B cell (primary cell): Measurements from ENCODE around the gene GRAP.
"Not testable (repeated sequence)": the region's sequence is repeated elsewhere in the genome, so short reads cannot be mapped to it uniquely, and the experiment has no call there.

Experiments used
- EZH2 ChIP-seq: IDR thresholded peaks from 2 replicates; pipeline ENCODE4 v1.6.1; 2012; ENCODE audit warnings: borderline replicate concordance, low read depth, mild to moderate bottlenecking, moderate library complexity, low read length; ENCODE audit not compliant: insufficient read depth, poor library complexity, severe bottlenecking
- TF ChIP-seq, protein P1 (sequence below): fragments of 200-600 bp; IDR thresholded peaks from one replicate; pipeline ENCODE4 v1.8.0; 2022; ENCODE audit warnings: antibody characterized with exemption, mild to moderate bottlenecking

DNA sequence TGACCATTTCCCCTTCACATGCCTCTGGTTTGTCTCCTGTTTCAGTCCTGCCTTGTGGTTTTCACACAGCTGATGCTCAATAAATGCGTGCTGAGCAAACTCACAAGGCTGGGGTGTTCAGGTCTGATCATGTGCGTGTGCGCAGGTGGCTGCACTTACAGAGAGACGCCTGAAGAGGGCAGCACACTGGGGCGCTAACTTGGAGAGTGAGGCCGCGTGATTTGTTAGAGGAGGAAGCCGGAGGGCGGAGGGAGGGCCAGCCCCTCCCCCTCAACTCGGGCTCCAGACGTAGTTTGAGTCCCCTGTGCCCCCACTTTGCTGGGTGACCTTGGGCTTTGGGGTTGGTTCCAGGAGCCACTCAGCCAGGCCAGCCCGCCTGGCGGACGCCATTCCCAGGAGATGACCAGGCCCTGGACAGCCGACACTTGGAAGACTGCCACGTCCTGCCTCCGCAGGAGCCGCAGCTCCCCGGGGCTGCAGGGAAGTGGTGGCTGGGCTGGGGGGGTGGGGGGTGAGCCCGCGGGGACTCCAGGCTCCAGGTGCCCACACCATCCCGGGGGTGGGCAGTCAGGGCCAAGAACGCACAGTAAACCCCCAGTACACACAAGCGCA lies 14.3 kb downstream of the GRAP start:
- TF ChIP-seq, protein P1, sequence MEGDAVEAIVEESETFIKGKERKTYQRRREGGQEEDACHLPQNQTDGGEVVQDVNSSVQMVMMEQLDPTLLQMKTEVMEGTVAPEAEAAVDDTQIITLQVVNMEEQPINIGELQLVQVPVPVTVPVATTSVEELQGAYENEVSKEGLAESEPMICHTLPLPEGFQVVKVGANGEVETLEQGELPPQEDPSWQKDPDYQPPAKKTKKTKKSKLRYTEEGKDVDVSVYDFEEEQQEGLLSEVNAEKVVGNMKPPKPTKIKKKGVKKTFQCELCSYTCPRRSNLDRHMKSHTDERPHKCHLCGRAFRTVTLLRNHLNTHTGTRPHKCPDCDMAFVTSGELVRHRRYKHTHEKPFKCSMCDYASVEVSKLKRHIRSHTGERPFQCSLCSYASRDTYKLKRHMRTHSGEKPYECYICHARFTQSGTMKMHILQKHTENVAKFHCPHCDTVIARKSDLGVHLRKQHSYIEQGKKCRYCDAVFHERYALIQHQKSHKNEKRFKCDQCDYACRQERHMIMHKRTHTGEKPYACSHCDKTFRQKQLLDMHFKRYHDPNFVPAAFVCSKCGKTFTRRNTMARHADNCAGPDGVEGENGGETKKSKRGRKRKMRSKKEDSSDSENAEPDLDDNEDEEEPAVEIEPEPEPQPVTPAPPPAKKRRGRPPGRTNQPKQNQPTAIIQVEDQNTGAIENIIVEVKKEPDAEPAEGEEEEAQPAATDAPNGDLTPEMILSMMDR, result not testable (repeated sequence)
- not testable (repeated sequence) for TF ChIP-seq EZH2
